Breast epithelium (tissue), 3 donors: Measurements from ENCODE around the gene PBXIP1.

Experiments used
- CTCF ChIP-seq, 3 donors: fragments of 450-650 bp; IDR thresholded peaks; one replicate each; pipeline ENCODE4 v1.5.1; 2016 to 2017; ENCODE audit warnings: antibody characterized with exemption in 3 of 3, mild to moderate bottlenecking in 3 of 3, moderate library complexity in 3 of 3
- POLR2A ChIP-seq: fragments of 450-650 bp; IDR thresholded peaks from one replicate; pipeline ENCODE4 v1.6.1; 2016; ENCODE audit warnings: antibody characterized with exemption, mild to moderate bottlenecking, moderate library complexity
- POLR2AphosphoS5 ChIP-seq, 3 donors: sonication (generic); formaldehyde crosslinking; IDR thresholded peaks; one replicate each; pipeline ENCODE4 v1.6.1; 2017; ENCODE audit warnings: antibody characterized with exemption in 3 of 3

- TF ChIP-seq CTCF (IDR thresholded peaks at IDR 0.05) (no peak), POLR2A (no peak), POLR2AphosphoS5 (IDR thresholded peaks at IDR 0.05) (no peak)
These were observed 52.8 kb downstream of the PBXIP1 start for GRCh38 chr1:154902938-154903566.
